Measurements from ENCODE around the gene CFAP65. TPM values are rescaled to one million over a fixed set of nuclear protein-coding genes. Genes with fewer than 3 reads are reported as not detected.

The CFAP65 gene
- total RNA-seq, 3 donors from 2014 or later (not counting 1 experiment from before 2014, with no cell fraction given): not detected

DNA sequence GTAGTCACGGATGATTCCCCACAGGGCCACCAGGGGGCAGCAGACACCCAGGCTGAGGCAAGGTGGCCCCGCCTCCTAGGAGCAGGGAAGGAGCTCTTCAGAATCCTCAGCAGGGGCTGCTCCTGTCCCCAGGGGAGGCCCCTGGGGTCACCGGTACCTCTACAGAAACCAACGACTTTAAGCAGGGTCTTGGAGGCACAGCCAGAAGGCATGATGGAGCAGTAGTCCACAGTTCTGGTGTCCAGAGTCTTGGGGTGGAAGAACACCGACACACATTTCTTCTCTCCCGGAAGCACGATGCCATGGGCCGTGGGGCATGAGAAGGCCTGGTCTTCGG is 11.5 kb downstream of the CFAP65 start:
- no peaks in the 10 kb centered on the region for H3K36me3 ChIP-seq (ENCODE audit: control insufficient read depth, insufficient read depth, low read length)
- H3K27me3 ChIP-seq (ENCODE audit: control insufficient read depth, insufficient read depth, low read length): no peaks in the 10 kb centered on the region
- Mint-ChIP-seq H3K36me3 (no peaks in the 10 kb centered on the region), H3K9me3 (no peaks in the 10 kb centered on the region), H3K4me3 (no peak overlapping the region), H3K27ac (no peak overlapping the region), H3K27me3 (ENCODE audit: low read depth in 2 of 2) (peaks cover 19 to 20% of the 10 kb centered on the region in 2 donors), H3K4me1 (no peaks in the 10 kb centered on the region)
- intact Hi-C loops (cut with micrococcal nuclease): loop anchor here (1.0 kb wide), 2 partner anchors 90 to 126 kb away; no protein-coding TSS in a partner anchor
- no peaks in the 10 kb centered on the region for H3K4me1 ChIP-seq (ENCODE audit: control insufficient read depth, insufficient read depth, low read length)
- 45% methylated on average over 9 of the region's 9 CpGs for WGBS (ENCODE audit: insufficient coverage)
- DNase-seq (peak; percentile 70 to 89), ATAC-seq (peak; percentile 78 to 97 (median 96))
- TF ChIP-seq, protein P1, sequence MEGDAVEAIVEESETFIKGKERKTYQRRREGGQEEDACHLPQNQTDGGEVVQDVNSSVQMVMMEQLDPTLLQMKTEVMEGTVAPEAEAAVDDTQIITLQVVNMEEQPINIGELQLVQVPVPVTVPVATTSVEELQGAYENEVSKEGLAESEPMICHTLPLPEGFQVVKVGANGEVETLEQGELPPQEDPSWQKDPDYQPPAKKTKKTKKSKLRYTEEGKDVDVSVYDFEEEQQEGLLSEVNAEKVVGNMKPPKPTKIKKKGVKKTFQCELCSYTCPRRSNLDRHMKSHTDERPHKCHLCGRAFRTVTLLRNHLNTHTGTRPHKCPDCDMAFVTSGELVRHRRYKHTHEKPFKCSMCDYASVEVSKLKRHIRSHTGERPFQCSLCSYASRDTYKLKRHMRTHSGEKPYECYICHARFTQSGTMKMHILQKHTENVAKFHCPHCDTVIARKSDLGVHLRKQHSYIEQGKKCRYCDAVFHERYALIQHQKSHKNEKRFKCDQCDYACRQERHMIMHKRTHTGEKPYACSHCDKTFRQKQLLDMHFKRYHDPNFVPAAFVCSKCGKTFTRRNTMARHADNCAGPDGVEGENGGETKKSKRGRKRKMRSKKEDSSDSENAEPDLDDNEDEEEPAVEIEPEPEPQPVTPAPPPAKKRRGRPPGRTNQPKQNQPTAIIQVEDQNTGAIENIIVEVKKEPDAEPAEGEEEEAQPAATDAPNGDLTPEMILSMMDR (IDR thresholded peaks at IDR 0.05): peak; percentile 93
- H3K27ac ChIP-seq (ENCODE audit: low read length): no peak overlapping the region
- H3K4me3 ChIP-seq (ENCODE audit: low read length): no peak overlapping the region
- H3K9me3 ChIP-seq (ENCODE audit: control insufficient read depth, insufficient read depth, low read length): no peaks in the 10 kb centered on the region

DNA sequence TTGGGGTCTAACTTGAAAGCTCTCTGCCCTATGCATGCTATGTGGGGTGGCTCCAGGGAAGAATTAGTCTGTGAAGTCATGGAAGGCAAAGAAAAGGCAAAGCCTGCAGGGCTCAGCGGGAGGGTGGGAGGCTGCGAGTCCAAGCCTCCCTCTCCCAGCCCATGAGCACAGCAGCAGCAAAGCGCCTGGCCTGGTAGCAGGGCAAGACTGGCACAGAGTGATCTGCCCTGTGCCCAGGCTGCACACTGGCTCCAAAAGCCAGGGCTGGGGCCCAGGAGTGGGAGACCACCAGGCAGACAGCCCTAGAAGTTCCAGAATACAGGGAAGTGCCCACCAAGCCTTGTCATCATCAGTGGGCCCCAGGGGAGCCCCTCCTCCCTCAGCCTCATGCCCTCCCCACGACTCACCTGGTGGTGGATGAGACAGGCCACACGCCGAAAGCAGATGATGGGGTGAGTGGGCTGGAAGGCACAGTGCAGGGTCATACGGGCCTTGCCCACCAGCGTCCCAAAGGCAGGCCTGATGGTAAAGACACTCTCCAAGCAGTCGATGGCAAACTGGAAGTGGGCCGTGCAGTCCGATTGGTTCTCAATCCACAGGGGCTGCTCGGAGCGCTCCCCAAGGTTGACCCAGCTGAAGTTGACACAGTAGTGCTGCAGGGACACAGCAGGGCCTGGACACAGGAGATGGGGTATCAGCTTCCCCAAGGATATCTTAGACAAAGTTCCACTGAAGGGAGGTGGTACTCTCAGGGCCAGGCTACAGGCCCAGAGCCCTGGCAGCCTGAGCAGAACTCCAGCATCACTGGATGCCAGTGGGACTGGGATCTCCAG is 12.1 kb downstream of the CFAP65 start:
- intact Hi-C loops (cut with micrococcal nuclease): loop anchor here (1.0 kb wide), 2 partner anchors 90 to 126 kb away; no protein-coding TSS in a partner anchor
- TF ChIP-seq, protein P1 (IDR thresholded peaks at IDR 0.05): no peak
- Histone ChIP-seq H3K4me3 (ENCODE audit: low read length) (no peak overlapping the region), H3K27ac (ENCODE audit: low read length) (no peak overlapping the region), H3K9me3 (ENCODE audit: control insufficient read depth, insufficient read depth, low read length) (no peaks in the 10 kb centered on the region), H3K4me1 (ENCODE audit: control insufficient read depth, insufficient read depth, low read length) (no peaks in the 10 kb centered on the region), H3K36me3 (ENCODE audit: control insufficient read depth, insufficient read depth, low read length) (no peaks in the 10 kb centered on the region), H3K27me3 (ENCODE audit: control insufficient read depth, insufficient read depth, low read length) (no peaks in the 10 kb centered on the region)
- peaks cover 13 to 17% of the 10 kb centered on the region in 2 donors for H3K27me3 Mint-ChIP-seq (ENCODE audit: low read depth in 2 of 2)
- H3K27ac Mint-ChIP-seq: no peak overlapping the region
- 78% methylated on average over 12 of the region's 13 CpGs for WGBS (ENCODE audit: insufficient coverage)
- no peaks in the 10 kb centered on the region for H3K9me3 Mint-ChIP-seq
- ATAC-seq: peak in 2 of 3 donors; percentile 8 to 32
- DNase-seq: no peak
- H3K36me3 Mint-ChIP-seq: no peaks in the 10 kb centered on the region
- H3K4me1 Mint-ChIP-seq: no peaks in the 10 kb centered on the region
- no peak overlapping the region for H3K4me3 Mint-ChIP-seq

DNA sequence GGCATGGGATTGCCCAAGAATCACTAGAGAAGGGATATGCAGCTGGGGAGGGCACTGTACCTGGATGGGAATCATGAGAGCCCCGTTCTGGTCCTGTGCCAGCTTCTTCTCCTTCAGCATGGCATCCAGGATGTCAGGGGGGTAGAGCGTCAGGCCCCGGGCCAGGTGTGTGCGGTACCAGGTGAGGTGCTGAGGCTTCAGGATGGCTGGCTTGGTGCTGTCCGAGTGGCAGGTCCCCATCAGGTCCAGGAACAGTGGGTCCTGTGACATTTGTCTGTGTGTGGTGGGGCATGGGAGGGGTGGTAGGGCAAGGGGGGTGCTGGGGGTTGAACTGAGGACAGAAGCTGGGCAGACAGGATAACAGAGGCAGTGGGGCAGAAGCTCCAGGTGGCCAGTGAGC is 13.2 kb downstream of the CFAP65 start:
- no peaks in the 10 kb centered on the region for H3K36me3 Mint-ChIP-seq
- H3K27ac Mint-ChIP-seq: no peak overlapping the region
- H3K36me3 ChIP-seq (ENCODE audit: control insufficient read depth, insufficient read depth, low read length): no peaks in the 10 kb centered on the region
- no peak for ATAC-seq
- no peaks in the 10 kb centered on the region for H3K27me3 ChIP-seq (ENCODE audit: control insufficient read depth, insufficient read depth, low read length)
- intact Hi-C loops (cut with micrococcal nuclease): no loop called here
- H3K27me3 Mint-ChIP-seq (ENCODE audit: low read depth in 2 of 2): peaks cover 3 to 10% of the 10 kb centered on the region in 2 donors
- no peaks in the 10 kb centered on the region for H3K9me3 ChIP-seq (ENCODE audit: control insufficient read depth, insufficient read depth, low read length)
- H3K4me3 ChIP-seq (ENCODE audit: low read length): no peak overlapping the region
- WGBS (ENCODE audit: insufficient coverage): 81% methylated on average over 5 of the region's 5 CpGs
- H3K27ac ChIP-seq (ENCODE audit: low read length): no peak overlapping the region
- TF ChIP-seq, protein P1 (IDR thresholded peaks at IDR 0.05): no peak
- H3K9me3 Mint-ChIP-seq: no peaks in the 10 kb centered on the region
- no peaks in the 10 kb centered on the region for H3K4me1 ChIP-seq (ENCODE audit: control insufficient read depth, insufficient read depth, low read length)
- no peaks in the 10 kb centered on the region for H3K4me1 Mint-ChIP-seq
- DNase-seq: no peak
- H3K4me3 Mint-ChIP-seq: no peak overlapping the region
